HFF-Myc (cell line): ENCODE results near the gene C9orf72.

Experiments
- DNase-seq: peaks from one replicate; pipeline ENCODE4 v3.0.0-alpha.2; 2011; ENCODE audit warnings: low read depth; ENCODE audit errors: extremely low read depth
- H3K4me3 ChIP-seq: replicated peaks from 2 replicates; pipeline ENCODE4 v1.5.1; 2011; ENCODE audit warnings: low read depth, mild to moderate bottlenecking, control low read depth, low read length
- CTCF ChIP-seq: IDR thresholded peaks from 2 replicates; pipeline ENCODE4 v1.5.1; 2012; ENCODE audit warnings: mild to moderate bottlenecking, low read depth, low read length, control low read depth; ENCODE audit errors: missing control alignments

Gene C9orf72

GRCh38 chr9:27530915-27531755 is 42.1 kb downstream of the C9orf72 start:
- DNase-seq = no peak
- TF ChIP-seq CTCF = no peak
- H3K4me3 ChIP-seq = no peak overlapping the region

DNA sequence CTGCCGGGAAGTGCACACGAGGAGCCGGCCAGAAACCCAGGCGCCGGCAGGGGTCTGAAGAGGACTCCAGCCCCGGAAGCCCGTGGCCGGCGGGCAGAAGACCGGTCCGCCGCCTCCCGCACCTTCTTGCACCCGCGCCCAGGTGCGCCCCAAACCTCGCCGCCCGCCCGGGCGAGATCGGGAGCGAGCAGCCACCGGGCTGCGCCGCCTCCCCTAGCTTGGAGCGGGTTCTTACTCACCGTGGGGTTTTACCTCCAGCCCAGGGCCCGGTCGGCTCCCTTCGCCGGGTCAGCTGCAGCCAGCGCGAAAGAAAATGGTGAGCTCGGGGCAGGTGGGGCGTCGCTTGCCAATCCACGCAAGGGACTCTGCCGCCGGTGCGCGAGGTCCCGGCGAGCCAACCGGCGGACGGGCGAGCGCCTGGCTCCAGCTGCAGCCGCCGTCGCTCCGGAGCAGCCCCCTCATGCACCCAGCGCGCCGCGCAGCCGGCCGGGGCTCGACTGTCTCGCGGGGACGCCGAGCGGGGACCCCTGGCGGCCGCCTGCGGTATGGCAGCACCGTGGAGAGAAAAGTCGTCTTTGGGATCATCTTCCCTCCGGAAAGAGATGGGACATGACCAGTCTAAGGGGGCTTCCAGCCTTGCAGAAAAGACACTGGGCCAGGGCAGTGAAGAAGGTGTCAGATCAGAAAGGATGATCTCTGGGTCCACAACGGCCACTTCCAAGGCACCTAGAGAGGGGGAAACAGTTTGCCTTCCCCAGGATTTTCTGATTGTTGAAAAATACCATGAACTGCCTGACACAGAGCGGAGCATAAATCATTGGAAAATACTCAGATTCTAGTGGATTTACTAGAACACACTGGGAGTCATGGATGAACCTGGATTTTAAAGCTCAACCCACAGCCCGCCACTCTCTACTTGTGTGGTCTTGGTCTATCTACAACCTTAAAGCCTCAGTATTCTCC is 43.7 kb downstream of the C9orf72 start, which contains the start of gene MOB3B:
MOB3B (minus strand) TSS at position 499 of the 963 bp plus-strand sequence. CDS start 74,264 bp downstream, outside the sequence.
- TF ChIP-seq CTCF = peak; percentile 84
- no peak for DNase-seq

GRCh38 chr9:27528886-27529315 is 44.4 kb downstream of the C9orf72 start:
- no peak for DNase-seq
- no peak for TF ChIP-seq CTCF
- H3K4me3 ChIP-seq = peak overlapping the region; percentile 45

More for the DNA sequence above, 43.7 kb downstream of the C9orf72 start, which contains the start of gene MOB3B:
- H3K4me3 ChIP-seq = peak within 1 kb of the TSS; percentile 45

DNA sequence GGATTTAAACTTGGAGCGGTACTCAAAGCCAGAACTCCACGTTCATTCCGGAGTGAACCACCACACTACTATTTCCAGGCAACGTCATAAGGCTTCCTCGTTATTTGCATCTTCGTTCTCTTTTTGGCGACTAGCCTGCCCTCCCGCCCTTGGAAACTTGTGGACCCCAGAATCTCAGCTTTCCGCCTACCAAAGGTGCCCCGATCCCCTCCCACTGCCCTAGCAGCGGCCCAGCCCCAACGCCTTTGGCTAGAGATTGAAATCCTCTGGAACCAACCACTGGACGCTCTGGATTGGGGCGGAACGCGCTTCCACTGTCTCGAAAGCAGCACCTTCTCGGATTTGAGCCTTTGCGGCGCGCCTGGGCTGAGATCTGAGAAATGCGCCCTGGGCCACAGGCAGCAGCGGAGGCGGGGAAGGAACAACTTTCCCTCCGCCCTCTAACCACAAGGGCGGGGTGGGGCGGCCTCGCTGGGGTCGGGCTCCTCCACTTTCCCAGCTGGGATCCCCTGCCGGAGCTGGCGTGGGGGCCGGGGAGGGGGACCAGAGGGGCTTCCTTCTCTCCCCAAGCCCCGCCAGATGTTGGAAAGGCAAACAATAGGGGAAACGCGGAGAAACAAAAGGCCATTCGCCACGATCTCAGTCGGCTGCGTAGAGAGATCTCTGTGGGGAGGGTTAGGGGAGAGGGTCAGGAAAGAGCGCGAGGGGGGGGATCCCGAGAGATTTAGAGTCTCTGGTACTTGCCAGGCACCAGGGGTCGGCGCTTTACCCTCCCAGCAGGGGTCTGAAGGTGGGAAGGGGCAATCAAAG is 45.0 kb downstream of the C9orf72 start:
- TF ChIP-seq CTCF = no peak
- peak overlapping the region; percentile 45 for H3K4me3 ChIP-seq
- DNase-seq = no peak

DNA sequence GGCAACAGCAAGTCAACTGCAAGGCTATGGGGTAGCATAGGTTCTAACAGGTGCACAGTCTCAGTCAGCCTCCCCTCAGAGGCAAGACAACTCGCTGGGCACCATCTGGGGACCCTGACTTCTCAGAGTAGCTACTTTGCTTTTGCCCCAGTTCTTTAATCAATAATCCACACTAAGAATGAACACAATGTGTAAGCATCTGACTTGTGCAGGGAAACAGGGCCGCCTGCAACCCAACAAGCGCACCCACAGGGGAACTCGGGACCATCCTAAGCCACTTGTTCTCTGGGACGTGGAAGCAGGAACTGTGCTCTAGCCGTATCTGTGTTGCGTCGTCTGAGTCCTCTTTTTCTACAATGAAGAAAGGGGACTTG is 45.6 kb downstream of the C9orf72 start:
- DNase-seq = no peak
- TF ChIP-seq CTCF = no peak
- H3K4me3 ChIP-seq = no peak overlapping the region

DNA sequence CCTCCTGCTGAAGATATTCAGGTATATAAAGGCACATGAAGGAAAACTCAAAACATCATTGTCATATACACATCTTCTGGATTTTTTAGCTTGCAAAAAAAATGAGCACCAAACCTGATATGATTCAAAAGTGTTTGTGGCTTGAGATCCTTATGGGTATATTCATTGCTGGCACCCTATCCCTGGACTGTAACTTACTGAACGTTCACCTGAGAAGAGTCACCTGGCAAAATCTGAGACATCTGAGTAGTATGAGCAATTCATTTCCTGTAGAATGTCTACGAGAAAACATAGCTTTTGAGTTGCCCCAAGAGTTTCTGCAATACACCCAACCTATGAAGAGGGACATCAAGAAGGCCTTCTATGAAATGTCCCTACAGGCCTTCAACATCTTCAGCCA is 49.0 kb downstream of the C9orf72 start, which contains the start of gene IFNK:
IFNK (plus strand) TSS at position 55 of the 400 bp plus-strand sequence; CDS start at position 102, 47 bp downstream.
- no peak for TF ChIP-seq CTCF
- H3K4me3 ChIP-seq = no peak within 1 kb of the TSS
- no peak for DNase-seq
